Right hindlimb (tissue), 1 donor: ENCODE results near the gene EPHB6.

Experiments
- DNase-seq: peaks from one replicate; pipeline ENCODE4 v3.0.0-alpha.2; 2018

The EPHB6 gene

GRCh38 chr7:142881586-142882337 is 26.9 kb downstream of the EPHB6 start:
- no peak for DNase-seq

DNA sequence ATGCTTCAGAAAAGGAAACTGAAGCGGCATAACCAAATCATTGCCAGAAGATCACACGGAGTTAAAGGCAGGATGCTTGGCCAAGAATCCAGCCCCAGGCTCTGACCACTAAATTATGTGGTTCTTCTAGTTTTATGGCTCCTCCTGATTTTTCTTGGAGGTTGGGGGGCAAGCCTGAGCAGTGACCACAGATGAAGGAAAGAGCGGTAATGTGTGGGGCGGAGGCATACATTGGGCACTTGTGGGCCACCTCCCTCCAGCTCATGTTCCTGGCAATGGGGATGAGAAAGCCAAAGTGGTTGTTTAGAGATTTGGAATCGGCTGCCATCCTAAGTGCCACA is 27.4 kb downstream of the EPHB6 start:
- DNase-seq = no peak

GRCh38 chr7:142883145-142883544 is 28.3 kb downstream of the EPHB6 start:
- no peak for DNase-seq

GRCh38 chr7:142883571-142884285 is 28.9 kb downstream of the EPHB6 start:
- DNase-seq = no peak

GRCh38 chr7:142884286-142884640 is 29.4 kb downstream of the EPHB6 start:
- no peak for DNase-seq

GRCh38 chr7:142885311-142886230 is 30.7 kb downstream of the EPHB6 start, which contains the start of gene TRPV6:
TRPV6 (minus strand) TSS chr7:142885745.
- DNase-seq = no peak

GRCh38 chr7:142886866-142887265 is 32.0 kb downstream of the EPHB6 start:
- DNase-seq = no peak

- DNase-seq = no peak
Observed at GRCh38 chr7:142887282-142888015, 32.6 kb downstream of the EPHB6 start.

GRCh38 chr7:142889816-142890215 is 34.9 kb downstream of the EPHB6 start:
- no peak for DNase-seq

GRCh38 chr7:142890874-142891485 is 36.1 kb downstream of the EPHB6 start:
- no peak for DNase-seq

DNA sequence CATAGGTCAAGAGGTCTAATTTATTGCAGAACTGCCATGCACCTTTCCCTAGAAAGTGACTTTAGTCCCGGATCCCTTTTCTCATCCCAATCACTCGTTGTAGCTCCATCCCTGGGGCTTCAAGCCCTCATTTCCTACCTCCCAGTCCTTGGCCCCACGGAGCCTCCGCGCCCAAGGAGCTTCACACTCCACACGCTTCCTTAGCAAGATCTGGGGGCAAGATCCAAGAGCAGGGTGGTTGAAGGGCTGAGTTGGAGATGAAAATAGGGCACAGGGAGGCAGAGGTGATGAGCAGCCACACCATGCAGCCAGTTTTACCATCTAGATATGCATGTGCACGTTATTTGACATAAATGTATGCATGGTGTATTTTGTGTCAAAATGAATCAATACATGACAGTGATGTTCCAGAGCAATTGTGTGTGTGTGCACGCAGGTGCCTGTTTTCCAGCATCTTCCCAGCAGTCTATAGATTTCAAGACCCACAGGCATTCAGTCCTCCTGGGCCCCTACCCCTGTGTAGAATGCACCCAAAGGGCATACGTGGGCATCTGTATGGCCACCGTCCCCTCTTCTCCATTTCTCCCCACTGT is 36.7 kb downstream of the EPHB6 start:
- DNase-seq = no peak

DNA sequence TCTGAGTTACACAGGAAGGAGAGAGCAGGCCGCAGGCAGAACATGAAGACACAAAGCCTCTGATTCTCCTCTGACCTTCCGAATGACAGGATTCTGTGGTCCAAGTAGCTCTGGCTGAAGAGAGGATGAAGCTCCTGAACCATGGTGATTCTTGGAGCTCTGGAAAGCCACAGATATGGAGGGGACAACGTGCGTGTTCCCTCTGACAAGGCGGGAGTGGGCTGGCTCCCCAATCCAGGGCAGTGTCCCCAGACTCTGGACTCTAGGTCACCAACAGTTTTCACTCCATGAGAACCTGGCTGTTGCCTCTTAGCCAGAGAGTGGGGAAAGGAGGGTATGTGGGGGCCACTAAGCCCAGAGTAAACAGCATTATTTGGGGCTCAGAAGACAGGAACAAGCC is 38.1 kb downstream of the EPHB6 start:
- no peak for DNase-seq

DNA sequence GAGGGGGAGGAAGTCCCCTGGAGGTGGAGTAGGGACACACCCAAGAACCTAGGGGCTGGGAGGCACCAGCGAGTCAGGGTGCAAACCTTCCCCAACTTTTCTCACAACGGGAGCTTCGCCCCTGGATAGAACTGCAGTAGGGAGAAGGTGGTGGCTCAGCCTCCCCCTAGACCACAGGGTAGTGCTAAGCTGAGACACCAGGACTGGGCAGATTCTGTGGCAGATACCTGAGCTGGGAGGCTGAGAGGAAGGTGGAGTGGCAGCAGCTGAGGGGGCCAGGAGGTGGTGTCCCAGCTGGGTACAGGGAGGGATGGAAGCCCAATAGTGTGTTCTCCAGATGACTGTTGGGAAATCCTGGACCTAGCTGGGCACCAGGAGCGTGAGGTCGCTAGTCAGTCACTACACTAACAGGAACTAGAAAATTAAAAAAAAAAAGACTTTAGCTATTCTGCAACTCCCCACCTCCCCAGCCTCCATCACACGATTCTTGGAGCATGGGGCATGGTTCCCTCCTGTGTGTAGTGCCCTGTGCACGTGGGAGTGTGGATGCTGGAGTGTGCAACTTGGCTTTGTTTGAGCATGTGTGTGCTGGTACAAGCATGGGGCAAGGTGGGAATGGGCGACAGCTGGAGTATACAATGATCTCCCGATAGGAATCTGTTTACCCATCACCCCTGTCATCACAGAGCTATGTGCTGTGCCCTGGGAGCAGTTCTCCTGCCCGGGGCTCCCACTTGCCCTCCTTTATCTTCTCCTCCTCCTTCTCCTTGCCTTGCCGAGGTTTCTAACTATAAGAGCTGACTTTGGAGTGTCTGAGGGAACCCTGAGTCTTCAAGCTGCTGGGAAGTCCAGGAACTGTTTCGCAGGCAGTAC is 39.5 kb downstream of the EPHB6 start:
- no peak for DNase-seq

DNA sequence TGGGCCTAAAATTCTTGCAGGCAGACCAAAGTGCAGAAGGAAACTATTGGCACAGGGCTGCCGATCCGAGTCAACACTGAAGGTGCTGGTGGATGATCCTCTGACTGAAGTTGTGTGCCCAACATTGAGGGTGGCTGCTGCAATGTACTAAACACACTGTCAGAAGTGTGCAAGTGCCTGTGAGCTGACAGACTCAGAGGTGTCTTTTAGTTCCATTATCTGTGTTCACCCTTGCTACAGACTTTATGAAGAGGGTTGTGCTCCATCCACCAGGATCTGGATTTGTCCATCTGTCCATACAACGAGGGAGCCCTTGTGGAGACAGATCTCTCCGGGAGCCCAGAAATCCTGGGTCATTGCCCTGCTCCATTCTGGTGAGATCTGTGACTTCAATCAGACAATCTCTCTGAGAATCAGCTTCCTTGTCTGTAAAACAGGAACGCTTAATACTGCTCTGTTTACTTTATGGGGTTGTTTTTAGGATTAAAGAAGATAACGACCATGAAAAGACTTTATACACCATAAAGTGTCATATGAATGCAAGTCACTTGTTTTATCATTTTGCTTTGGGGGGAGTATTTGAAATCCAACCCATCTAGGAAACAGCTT is 40.2 kb downstream of the EPHB6 start:
- no peak for DNase-seq

GRCh38 chr7:142896151-142896550 is 41.3 kb downstream of the EPHB6 start:
- DNase-seq = no peak

GRCh38 chr7:142896741-142897379 is 42.0 kb downstream of the EPHB6 start:
- no peak for DNase-seq

DNA sequence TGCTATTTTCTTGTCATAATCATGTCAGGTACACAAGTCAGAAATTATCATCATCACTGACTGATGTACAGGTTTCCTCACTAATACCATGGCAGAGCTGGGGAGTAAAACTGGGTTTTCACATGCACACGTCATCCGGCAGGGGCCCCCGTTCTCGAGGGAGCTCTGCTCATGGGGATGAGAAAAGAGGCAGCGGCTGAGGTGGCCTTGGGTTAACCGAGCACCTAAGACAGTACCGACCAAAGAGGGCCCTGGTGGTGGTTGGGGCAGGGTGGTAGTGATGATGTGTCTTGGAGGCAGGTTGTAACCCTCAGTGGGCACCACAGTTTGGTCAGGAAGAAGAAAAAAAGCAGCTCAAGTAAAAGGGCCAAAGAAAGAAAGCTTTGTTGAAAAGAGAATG is 42.8 kb downstream of the EPHB6 start:
- no peak for DNase-seq

DNA sequence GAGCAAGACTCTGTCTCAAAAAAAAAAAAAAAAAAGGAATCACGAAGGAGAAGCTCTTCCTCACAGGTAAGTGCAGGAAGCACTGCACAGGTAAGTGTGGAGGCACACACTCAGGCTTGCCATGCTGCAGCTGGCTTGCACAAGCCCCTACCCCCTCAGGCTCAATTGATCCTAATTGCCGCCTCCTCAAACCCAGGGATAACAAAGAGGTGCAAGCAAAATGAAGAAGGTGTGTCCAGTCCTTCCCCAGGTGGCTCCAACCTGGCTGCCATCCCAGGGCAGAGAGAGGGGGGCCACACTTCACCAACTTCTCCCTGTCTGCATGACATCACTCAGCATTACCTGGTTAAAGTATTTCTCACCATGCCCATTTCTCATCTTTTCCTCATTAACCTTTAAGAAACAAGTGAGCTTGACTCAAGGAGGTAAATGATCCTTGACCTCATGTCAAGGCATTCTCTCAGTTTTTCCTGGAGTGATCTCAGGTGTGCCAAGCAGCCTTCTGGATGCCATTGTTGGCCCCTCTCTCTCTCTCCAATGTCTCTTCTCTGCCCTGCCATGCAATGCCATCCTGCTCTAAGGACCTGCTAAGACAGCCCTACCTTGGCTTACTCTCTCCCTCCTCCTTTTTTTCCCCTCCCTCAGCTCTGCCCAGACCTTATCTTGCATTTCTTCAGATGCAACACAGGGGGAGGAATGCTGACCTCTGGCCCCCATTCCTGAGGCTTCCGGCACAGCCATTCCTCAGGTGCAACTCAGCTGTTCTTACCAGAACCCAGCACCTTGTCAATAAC is 43.7 kb downstream of the EPHB6 start:
- no peak for DNase-seq

GRCh38 chr7:142899661-142900060 is 44.8 kb downstream of the EPHB6 start:
- DNase-seq = no peak
